Measurements from ENCODE around the gene SLC1A4.

Gene SLC1A4

DNA sequence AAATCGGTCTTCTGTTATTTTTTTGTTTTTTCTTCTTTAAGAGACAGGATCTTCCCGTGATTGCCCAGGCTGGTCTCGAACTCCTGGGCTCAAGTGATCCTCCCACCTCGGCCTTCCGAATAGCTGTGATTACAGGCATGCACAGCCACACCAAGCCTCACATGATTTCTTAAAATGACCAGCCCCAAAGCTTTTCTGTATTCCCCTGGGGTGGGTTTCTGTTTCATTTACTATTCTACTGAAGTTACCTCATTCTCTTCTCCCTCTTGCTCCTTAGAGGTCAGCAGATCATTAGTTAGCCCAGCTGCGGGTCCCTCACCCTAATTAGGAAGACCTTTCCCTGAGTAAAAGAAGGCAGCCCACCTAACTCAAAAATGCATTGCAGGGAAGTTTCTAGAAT is 27.6 kb downstream of the SLC1A4 start:
- Histone ChIP-seq H3K36me3 (ENCODE audit: control insufficient read depth in 2 of 2, insufficient read depth in 1 of 2, low read length in 2 of 2) (peaks cover 3 to 62% of the 10 kb centered on the region in 2 experiments; a peak in 2 of 3 replicates), H3K27ac (ENCODE audit: extremely low read depth, low read depth, low read length) (no peak overlapping the region), H3K9me3 (ENCODE audit: control insufficient read depth, insufficient read depth, low read depth, low read length) (no peaks in the 10 kb centered on the region), H3K4me1 (ENCODE audit: control insufficient read depth, insufficient read depth, low read length) (no peaks in the 10 kb centered on the region), H3K4me3 (ENCODE audit: low read depth, low read length) (no peak overlapping the region)
- ChIA-PET CTCF (interaction anchor here (1.7 kb wide), 1 partner anchor 20 kb away, joined by 3 read pairs; no protein-coding TSS in a partner anchor), POLR2A (no interaction called here)
- TF ChIP-seq ZNF600 (tag by site-specific recombination; IDR thresholded peaks at IDR 0.05) = no peak
- TF ChIP-seq, protein P1, sequence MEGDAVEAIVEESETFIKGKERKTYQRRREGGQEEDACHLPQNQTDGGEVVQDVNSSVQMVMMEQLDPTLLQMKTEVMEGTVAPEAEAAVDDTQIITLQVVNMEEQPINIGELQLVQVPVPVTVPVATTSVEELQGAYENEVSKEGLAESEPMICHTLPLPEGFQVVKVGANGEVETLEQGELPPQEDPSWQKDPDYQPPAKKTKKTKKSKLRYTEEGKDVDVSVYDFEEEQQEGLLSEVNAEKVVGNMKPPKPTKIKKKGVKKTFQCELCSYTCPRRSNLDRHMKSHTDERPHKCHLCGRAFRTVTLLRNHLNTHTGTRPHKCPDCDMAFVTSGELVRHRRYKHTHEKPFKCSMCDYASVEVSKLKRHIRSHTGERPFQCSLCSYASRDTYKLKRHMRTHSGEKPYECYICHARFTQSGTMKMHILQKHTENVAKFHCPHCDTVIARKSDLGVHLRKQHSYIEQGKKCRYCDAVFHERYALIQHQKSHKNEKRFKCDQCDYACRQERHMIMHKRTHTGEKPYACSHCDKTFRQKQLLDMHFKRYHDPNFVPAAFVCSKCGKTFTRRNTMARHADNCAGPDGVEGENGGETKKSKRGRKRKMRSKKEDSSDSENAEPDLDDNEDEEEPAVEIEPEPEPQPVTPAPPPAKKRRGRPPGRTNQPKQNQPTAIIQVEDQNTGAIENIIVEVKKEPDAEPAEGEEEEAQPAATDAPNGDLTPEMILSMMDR (tag by site-specific recombination; IDR thresholded peaks at IDR 0.05) = no peak
- no peak for TF ChIP-seq ZBTB20 (tag by site-specific recombination; IDR thresholded peaks at IDR 0.05)
- TF ChIP-seq ZNF521 (tag by site-specific recombination; IDR thresholded peaks at IDR 0.05) = no peak
- TF ChIP-seq TRIM28 (IDR thresholded peaks at IDR 0.05; ENCODE audit: borderline replicate concordance, low read length) = no peak
- no peak for TF ChIP-seq ZNF514 (tag by site-specific recombination; IDR thresholded peaks at IDR 0.05)
- no peak for TF ChIP-seq ZNF558 (tag by site-specific recombination; IDR thresholded peaks at IDR 0.05)
- no peak for TF ChIP-seq ZNF629 (tag by site-specific recombination; IDR thresholded peaks at IDR 0.05)
- no peak for TF ChIP-seq ZNF473 (tag by site-specific recombination; IDR thresholded peaks at IDR 0.05)
- no peak for TF ChIP-seq ZNF10 (tag by site-specific recombination; IDR thresholded peaks at IDR 0.05)
- TF ChIP-seq ZFP3 (tag by site-specific recombination; IDR thresholded peaks at IDR 0.05; ENCODE audit: low read depth) = no peak
- TF ChIP-seq ZNF626 (tag by site-specific recombination; IDR thresholded peaks at IDR 0.05) = no peak
- TF ChIP-seq ZNF18 (tag by site-specific recombination; IDR thresholded peaks at IDR 0.05) = no peak
- TF ChIP-seq HOXC10 (CRISPR knock-in tag; IDR thresholded peaks at IDR 0.05) = no peak
- TF ChIP-seq KLF8 (tag by site-specific recombination; IDR thresholded peaks at IDR 0.05) = no peak
- no peak for TF ChIP-seq ZNF23 (tag by site-specific recombination; IDR thresholded peaks at IDR 0.05; ENCODE audit: borderline replicate concordance)
- TF ChIP-seq ZNF19 (tag by site-specific recombination; IDR thresholded peaks at IDR 0.05; ENCODE audit: low read depth) = no peak
- no peak for TF ChIP-seq ZNF660 (tag by site-specific recombination; IDR thresholded peaks at IDR 0.05)

- TF ChIP-seq ZNF837 (tag by site-specific recombination; IDR thresholded peaks at IDR 0.05) (no peak), ZNF548 (tag by site-specific recombination; IDR thresholded peaks at IDR 0.05) (no peak), SP7 (tag by site-specific recombination; IDR thresholded peaks at IDR 0.05) (no peak), ZNF514 (tag by site-specific recombination; IDR thresholded peaks at IDR 0.05) (no peak), ZFHX2 (tag by site-specific recombination; conservative IDR thresholded peaks at IDR 0.05) (no peak), GLIS2 (tag by site-specific recombination; IDR thresholded peaks at IDR 0.05) (no peak), ZNF335 (tag by site-specific recombination; conservative IDR thresholded peaks at IDR 0.05) (no peak), MZF1 (tag by site-specific recombination; IDR thresholded peaks at IDR 0.05; ENCODE audit: borderline replicate concordance) (no peak), ZNF202 (tag by site-specific recombination; IDR thresholded peaks at IDR 0.05; ENCODE audit: borderline replicate concordance) (no peak), ZNF830 (tag by site-specific recombination; IDR thresholded peaks at IDR 0.05; ENCODE audit: low read depth) (no peak), TSHZ1 (tag by site-specific recombination; IDR thresholded peaks at IDR 0.05; ENCODE audit: borderline replicate concordance) (no peak), ZNF302 (tag by site-specific recombination; IDR thresholded peaks at IDR 0.05; ENCODE audit: low read depth) (no peak), ZNF624 (tag by site-specific recombination; IDR thresholded peaks at IDR 0.05) (no peak), ZNF792 (tag by site-specific recombination; IDR thresholded peaks at IDR 0.05) (no peak)
- H3K4me1 ChIP-seq (ENCODE audit: control insufficient read depth, insufficient read depth, low read length) = 0 out of 2 replicates have a peak, but pooled peaks cover 2% of the 10 kb centered on the region
- no peak overlapping the region for H3K27ac ChIP-seq (ENCODE audit: extremely low read depth, low read depth, low read length)
- ChIA-PET CTCF (interaction anchor here (0.6 to 1.7 kb wide), 2 partner anchors 21 to 23 kb away, joined by 3 to 4 read pairs; no protein-coding TSS in a partner anchor), POLR2A (interaction anchor here (0.7 kb wide), 1 partner anchor 860 kb away, joined by 8 read pairs; no protein-coding TSS in a partner anchor)
- peaks cover 3 to 62% of the 10 kb centered on the region in 2 experiments; a peak in 2 of 3 replicates for H3K36me3 ChIP-seq (ENCODE audit: control insufficient read depth in 2 of 2, insufficient read depth in 1 of 2, low read length in 2 of 2)
- H3K9me3 ChIP-seq (ENCODE audit: control insufficient read depth, insufficient read depth, low read depth, low read length) = no peaks in the 10 kb centered on the region
- H3K4me3 ChIP-seq (ENCODE audit: low read depth, low read length) = no peak overlapping the region
Measured at GRCh38 chr2:65017335-65017734, 28.1 kb downstream of the SLC1A4 start.

All from HEK293 (cell line).